HG03571 (cell line): ENCODE data around the gene CIAO2B.
A peak's percentile ranks its signal among the peaks of the same experiment; 100 is the strongest.
"Not testable (repeated sequence)": the region's sequence is repeated elsewhere in the genome, so short reads cannot be mapped to it uniquely, and the experiment has no call there.

Source experiments
- ATAC-seq: cut with Tn5 transposase; IDR thresholded peaks from one replicate; pipeline ENCODE4 v1.9.1; 2021; ENCODE audit not compliant: unreplicated experiment

The CIAO2B gene

GRCh38 chr16:66934138-66934838 lies at the start of gene CIAO2B:
Gene CIAO2B, minus strand, starts transcription at chr16:66934402. Its CDS starts 38 bp downstream, at chr16:66934364.
- peak; percentile 70 for ATAC-seq

GRCh38 chr16:66983033-66983432 lies 48.8 kb upstream of the CIAO2B start:
- no peak for ATAC-seq

- no peak for ATAC-seq
These were observed 45.0 kb upstream of the CIAO2B start for GRCh38 chr16:66979011-66979717.

GRCh38 chr16:66977341-66978113 lies 43.3 kb upstream of the CIAO2B start:
- ATAC-seq = peak; percentile 81

GRCh38 chr16:66976746-66977145 lies 42.5 kb upstream of the CIAO2B start:
- ATAC-seq = no peak

GRCh38 chr16:66975302-66975893 lies 41.2 kb upstream of the CIAO2B start:
- no peak for ATAC-seq

GRCh38 chr16:66974932-66975246 lies 40.7 kb upstream of the CIAO2B start:
- ATAC-seq = not testable (repeated sequence)

GRCh38 chr16:66974156-66974931 lies 40.1 kb upstream of the CIAO2B start:
- not testable (repeated sequence) for ATAC-seq

GRCh38 chr16:66973716-66974115 lies 39.5 kb upstream of the CIAO2B start:
- ATAC-seq = no peak

GRCh38 chr16:66972983-66973382 lies 38.8 kb upstream of the CIAO2B start:
- ATAC-seq = no peak

GRCh38 chr16:66970775-66971720 lies 36.8 kb upstream of the CIAO2B start:
- ATAC-seq = no peak

- no peak for ATAC-seq
These were observed 34.6 kb upstream of the CIAO2B start for GRCh38 chr16:66968847-66969246.

- no peak for ATAC-seq
These were observed 29.8 kb upstream of the CIAO2B start for GRCh38 chr16:66964049-66964448.

GRCh38 chr16:66961914-66962313 lies 27.7 kb upstream of the CIAO2B start:
- ATAC-seq = no peak

- ATAC-seq = no peak
These were observed 27.0 kb upstream of the CIAO2B start, which contains the start of gene CES3 for GRCh38 chr16:66961065-66961744. Gene CES3, plus strand, starts transcription at chr16:66961266. Its CDS starts 42 bp downstream, at chr16:66961308.

- no peak for ATAC-seq
These were observed 26.1 kb upstream of the CIAO2B start for GRCh38 chr16:66960270-66960669.

- ATAC-seq = no peak
These were observed 25.5 kb upstream of the CIAO2B start for GRCh38 chr16:66959704-66960161.

GRCh38 chr16:66958857-66959703 lies 24.9 kb upstream of the CIAO2B start:
- no peak for ATAC-seq
